ENCODE measurements around the gene SLC6A13. TPM values are rescaled to one million over a fixed set of nuclear protein-coding genes. Genes with fewer than 3 reads are reported as not detected.

The SLC6A13 gene
- 0.21 to 0.55 TPM (median 0.37 TPM) in 3 replicates for total RNA-seq (2021)
- Bru-seq, nascent RNA: percentile 26 among the genes with signal in this experiment
- long read RNA-seq, experiment 1: 0 reads
- long read RNA-seq, experiment 2: 0 reads
- long read RNA-seq, experiment 3, partial matches to known transcripts: 0 of 1 reads
- long read RNA-seq, experiment 3, other reads (novel, unspliced or antisense): 0 of 1 reads

- DNase-seq (ENCODE audit: low spot score) (no peak), ATAC-seq (no peak)
- H3K4me3 Mint-ChIP-seq: no peak within 1 kb of the TSS
- ChIA-PET CTCF (interaction anchor here (0.6 to 1.7 kb wide), 2 partner anchors 43 to 63 kb away, joined by 6 to 10 read pairs; no protein-coding TSS in a partner anchor), POLR2A (no interaction called here)
- no peak for TF ChIP-seq CREB1 (CRISPR knock-in tag; IDR thresholded peaks at IDR 0.05)
- no peak for TF ChIP-seq FOXJ3 (CRISPR knock-in tag; IDR thresholded peaks at IDR 0.05; ENCODE audit: borderline replicate concordance)
- no peak for TF ChIP-seq RELA (CRISPR knock-in tag; IDR thresholded peaks at IDR 0.05; ENCODE audit: borderline replicate concordance)
- no peak for TF ChIP-seq GRHL2 (CRISPR knock-in tag; IDR thresholded peaks at IDR 0.05; ENCODE audit: insufficient replicate concordance, severe bottlenecking)
- TF ChIP-seq USF2 (CRISPR knock-in tag; IDR thresholded peaks at IDR 0.05): no peak
- no peak for TF ChIP-seq OVOL2 (CRISPR knock-in tag; IDR thresholded peaks at IDR 0.05; ENCODE audit: borderline replicate concordance)
- no peaks in the 10 kb centered on the region; the same call in 1 of the 2 replicates for H3K27me3 Mint-ChIP-seq (ENCODE audit: low read depth)
- H3K27ac Mint-ChIP-seq: no peak within 1 kb of the TSS
- no peaks in the 10 kb centered on the region for H3K36me3 Mint-ChIP-seq
- peaks cover 7% of the 10 kb centered on the region; the same call in 1 of the 2 replicates for H3K4me1 Mint-ChIP-seq
- H3K9me3 Mint-ChIP-seq: no peaks in the 10 kb centered on the region
These were observed at the start of gene SLC6A13 for GRCh38 chr12:262817-263216. SLC6A13 (minus strand) TSS chr12:262836; CDS start chr12:260052, 2,784 bp downstream.

- Mint-ChIP-seq H3K4me3 (no peak overlapping the region), H3K9me3 (no peaks in the 10 kb centered on the region), H3K27ac (no peak overlapping the region), H3K4me1 (no peaks in the 10 kb centered on the region), H3K27me3 (ENCODE audit: low read depth) (no peaks in the 10 kb centered on the region), H3K36me3 (peaks cover 75% of the 10 kb centered on the region)
- ChIA-PET CTCF (no interaction called here), POLR2A (no interaction called here)
- ATAC-seq: no peak
- TF ChIP-seq FOXK1 (CRISPR knock-in tag; IDR thresholded peaks at IDR 0.05) (no peak), ATF1 (CRISPR knock-in tag; IDR thresholded peaks at IDR 0.05) (no peak), ARID4B (CRISPR knock-in tag; IDR thresholded peaks at IDR 0.05; ENCODE audit: borderline replicate concordance) (no peak), ATF2 (CRISPR knock-in tag; IDR thresholded peaks at IDR 0.05; ENCODE audit: borderline replicate concordance, low read depth) (no peak), ZNF219 (CRISPR knock-in tag; IDR thresholded peaks at IDR 0.05; ENCODE audit: borderline replicate concordance) (no peak), MYBL2 (CRISPR knock-in tag; IDR thresholded peaks at IDR 0.05) (no peak), IRF1 (CRISPR knock-in tag; IDR thresholded peaks at IDR 0.05) (no peak), JAZF1 (CRISPR knock-in tag; IDR thresholded peaks at IDR 0.05) (no peak), ZBTB43 (CRISPR knock-in tag; IDR thresholded peaks at IDR 0.05) (no peak), CDX4 (CRISPR knock-in tag; IDR thresholded peaks at IDR 0.05; ENCODE audit: borderline replicate concordance) (no peak), TEAD1 (CRISPR knock-in tag; IDR thresholded peaks at IDR 0.05) (no peak), RELA (CRISPR knock-in tag; IDR thresholded peaks at IDR 0.05; ENCODE audit: borderline replicate concordance) (no peak), ATF6 (CRISPR knock-in tag; IDR thresholded peaks at IDR 0.05) (no peak), ZNF671 (CRISPR knock-in tag; IDR thresholded peaks at IDR 0.05) (no peak), SOX15 (CRISPR knock-in tag; IDR thresholded peaks at IDR 0.05) (no peak)
- DNase-seq (ENCODE audit: low spot score): no peak
These were observed 45.9 kb upstream of the SLC6A13 start for GRCh38 chr12:308511-308910.

Measured in WTC11 (cell line).